ENCODE measurements around the gene ANKRD1. TPM values are rescaled to one million over a fixed set of nuclear protein-coding genes. Genes with fewer than 3 reads are reported as not detected.

The ANKRD1 gene
- total RNA-seq, 1 donor from 2014 or later: 1,326 TPM

DNA sequence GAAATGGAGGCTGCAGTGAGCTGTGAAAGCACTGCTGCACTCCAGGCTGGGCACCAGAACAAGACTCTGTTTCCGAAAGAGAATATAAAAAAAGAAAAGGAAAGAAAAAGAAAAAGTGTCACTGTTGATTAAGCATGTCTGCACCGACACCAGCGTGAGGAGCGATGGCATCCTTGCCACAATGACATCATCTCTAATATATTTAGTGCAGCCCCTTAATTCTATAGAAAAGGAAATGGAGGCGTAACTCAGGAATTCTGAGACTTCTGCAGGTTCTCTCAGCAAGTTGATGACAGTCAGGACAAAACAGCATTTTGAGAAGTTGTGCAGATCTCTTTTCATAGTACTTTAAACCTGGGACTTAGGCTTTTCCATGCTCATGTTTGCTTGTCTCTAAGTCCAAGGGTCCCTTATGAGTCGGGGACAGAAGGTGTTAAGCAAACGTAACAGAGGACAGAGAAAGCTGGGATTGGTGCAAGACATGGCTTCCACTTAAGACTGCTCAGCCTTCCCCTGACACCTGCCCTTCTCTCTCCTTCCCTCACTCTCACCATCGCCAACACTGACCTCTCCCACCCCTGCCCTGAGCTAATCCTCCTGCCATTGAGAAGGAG, 16.9 kb upstream of the ANKRD1 start:
- ATAC-seq (no peak), DNase-seq (no peak)
- intact Hi-C loops (cut with micrococcal nuclease): no loop called here

GRCh38 chr10:90936276-90936659, 15.4 kb upstream of the ANKRD1 start:
- ATAC-seq (no peak), DNase-seq (no peak)
- intact Hi-C loops (cut with micrococcal nuclease): no loop called here

GRCh38 chr10:90935581-90936275, 14.8 kb upstream of the ANKRD1 start:
- DNase-seq: no peak
- ATAC-seq: peak; percentile 15

DNA sequence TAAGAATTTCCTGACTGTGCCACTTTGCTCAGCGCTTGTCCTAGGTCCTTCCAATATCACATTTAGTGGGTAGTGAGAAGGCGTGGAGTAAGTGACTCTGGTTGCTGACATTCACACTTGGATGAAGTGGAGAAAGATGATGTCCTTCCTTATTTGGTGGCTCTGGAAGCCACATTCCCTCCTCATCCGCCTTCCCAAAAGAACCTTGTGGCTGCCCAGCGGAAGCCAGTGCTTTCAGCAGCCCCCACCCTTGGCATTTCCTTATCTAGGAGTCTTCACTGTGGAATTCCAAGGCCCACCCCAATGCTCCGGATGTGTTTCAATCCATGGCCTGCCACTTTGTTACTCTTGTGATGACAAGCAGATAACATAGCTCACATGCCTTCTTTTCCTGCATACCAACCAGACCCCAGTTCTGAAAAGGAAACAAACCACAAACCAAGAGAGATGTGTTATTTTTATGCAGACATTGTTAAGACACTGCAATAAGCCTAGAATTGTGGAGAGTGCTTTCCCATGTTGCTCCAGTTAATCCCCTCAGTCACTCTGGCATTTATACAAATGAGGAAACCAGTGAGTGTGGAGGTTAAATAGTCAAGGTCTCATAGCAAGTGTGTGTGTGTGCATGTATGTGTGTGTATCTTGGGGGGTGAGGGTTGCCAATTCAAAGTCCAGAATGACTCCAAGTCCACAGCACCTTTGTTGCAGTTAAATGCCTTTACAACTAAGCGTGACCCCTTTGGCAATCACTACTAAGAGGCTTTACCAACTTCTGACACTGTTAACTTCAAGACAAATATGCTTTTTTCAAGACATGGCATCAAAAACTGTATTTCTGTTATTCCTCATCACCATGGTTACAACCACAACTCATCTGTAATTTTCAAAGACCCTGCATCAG, 10.3 kb upstream of the ANKRD1 start:
- ATAC-seq (peak; percentile 78), DNase-seq (peak; percentile 60)
- intact Hi-C loops (cut with micrococcal nuclease): no loop called here

More at GRCh38 chr10:90935581-90936275, 14.8 kb upstream of the ANKRD1 start:
- intact Hi-C loops (cut with micrococcal nuclease): no loop called here

GRCh38 chr10:90930070-90930837, 9.4 kb upstream of the ANKRD1 start:
- intact Hi-C loops (cut with micrococcal nuclease): no loop called here
- ATAC-seq (peak; percentile 90), DNase-seq (no peak)

- DNase-seq (no peak), ATAC-seq (no peak)
- intact Hi-C loops (cut with micrococcal nuclease): no loop called here
Observed at GRCh38 chr10:90929179-90929578, 8.3 kb upstream of the ANKRD1 start.

GRCh38 chr10:90927293-90927692, 6.4 kb upstream of the ANKRD1 start:
- intact Hi-C loops (cut with micrococcal nuclease): no loop called here
- no peak for ATAC-seq
- no peak for DNase-seq

DNA sequence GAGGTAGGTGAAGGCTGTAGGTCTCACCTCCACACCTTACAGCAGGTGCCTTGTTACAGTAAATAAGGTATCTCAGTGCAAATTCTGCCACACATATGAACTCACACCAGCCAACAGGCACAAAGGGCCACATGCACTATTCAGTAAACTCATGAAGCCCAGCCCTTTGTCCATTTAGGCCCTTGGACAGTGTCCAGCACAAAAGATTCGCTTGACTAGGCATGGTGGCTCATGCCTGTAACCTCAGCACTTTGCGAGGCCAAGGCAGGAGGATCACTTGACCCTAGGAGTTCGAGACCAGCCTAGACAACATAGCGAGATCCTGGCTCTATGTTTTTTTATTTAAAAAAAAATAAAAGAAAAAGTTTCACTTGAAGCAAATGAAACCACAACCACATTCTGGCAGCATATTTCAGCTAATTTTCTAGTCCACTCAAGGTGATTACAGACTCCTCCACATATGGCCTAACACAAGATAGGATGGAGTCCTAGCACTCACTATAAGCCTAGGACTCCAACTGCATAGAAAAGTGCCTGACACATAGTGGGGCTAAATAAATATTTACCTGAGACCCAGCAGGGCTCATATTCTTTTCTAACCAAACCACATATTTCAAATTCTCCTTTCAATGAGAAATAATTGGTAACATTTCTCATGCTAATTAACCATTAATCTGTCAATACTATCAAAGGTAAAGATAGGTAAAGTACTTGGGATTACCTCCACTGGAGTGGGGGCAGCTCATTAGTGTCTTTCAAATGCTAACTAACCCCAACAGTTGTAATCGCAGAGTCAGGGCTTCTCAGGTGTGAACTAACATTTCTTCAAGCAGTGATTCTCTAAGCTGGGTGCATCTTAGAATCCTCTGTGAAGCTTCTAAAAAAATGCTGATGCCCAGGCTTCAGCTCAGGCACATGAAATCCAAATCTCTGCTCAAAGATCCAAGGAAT, 4.5 kb upstream of the ANKRD1 start:
- no peak for DNase-seq
- intact Hi-C loops (cut with micrococcal nuclease): no loop called here
- no peak for ATAC-seq

- intact Hi-C loops (cut with micrococcal nuclease): no loop called here
- ATAC-seq (no peak), DNase-seq (no peak)
Observed at GRCh38 chr10:90924552-90924951, 3.7 kb upstream of the ANKRD1 start.

DNA sequence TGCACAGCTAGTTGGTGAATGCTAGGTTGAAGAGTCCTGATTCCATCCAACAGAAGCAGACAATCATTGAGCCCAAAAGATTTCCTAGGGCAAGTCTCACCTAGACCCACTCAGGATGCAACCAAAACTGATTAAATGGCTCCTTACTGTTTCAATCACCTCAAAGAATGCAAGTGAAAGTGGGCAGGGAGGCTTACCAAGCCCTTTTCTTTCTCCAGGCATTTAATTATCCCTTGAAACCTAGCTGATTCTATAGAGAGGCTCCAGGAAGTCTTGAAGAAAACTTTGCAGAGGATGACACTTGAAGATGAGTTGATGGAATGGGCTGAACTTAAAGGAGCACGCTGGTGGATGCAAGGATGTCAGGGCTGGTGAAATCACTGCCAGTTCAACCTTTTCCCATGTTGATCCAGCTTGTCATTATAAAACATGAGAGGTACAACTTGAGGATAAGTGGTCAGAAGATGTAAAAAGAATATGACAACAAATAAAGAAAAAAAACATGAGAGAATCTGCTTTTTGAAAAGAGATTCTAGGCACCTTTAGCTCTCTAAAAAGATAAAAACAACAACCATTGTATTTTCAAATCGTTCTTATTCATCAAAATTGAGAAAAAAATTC, 2.3 kb upstream of the ANKRD1 start:
- intact Hi-C loops (cut with micrococcal nuclease): no loop called here
- DNase-seq (no peak), ATAC-seq (no peak)

DNA sequence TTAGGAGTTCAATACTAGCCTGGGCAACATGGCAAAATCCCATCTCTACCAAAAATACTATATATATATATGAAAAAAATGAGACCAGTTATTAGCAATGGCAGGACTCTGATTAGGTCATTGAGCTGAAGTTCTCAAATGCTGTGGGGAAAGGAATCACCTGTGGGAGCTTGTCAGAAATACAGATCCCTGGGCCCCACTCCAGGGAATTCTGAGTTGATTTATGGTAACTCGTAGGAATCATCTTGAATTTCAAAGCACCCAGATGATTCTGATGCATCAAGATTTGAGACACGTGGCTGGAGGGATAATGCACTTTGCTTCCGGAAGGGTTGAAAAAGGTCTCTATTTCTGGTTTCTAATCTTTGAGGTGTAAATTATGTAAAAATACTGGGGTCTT, 1.0 kb upstream of the ANKRD1 start:
- DNase-seq (no peak), ATAC-seq (no peak)
- intact Hi-C loops (cut with micrococcal nuclease): no loop called here

DNA sequence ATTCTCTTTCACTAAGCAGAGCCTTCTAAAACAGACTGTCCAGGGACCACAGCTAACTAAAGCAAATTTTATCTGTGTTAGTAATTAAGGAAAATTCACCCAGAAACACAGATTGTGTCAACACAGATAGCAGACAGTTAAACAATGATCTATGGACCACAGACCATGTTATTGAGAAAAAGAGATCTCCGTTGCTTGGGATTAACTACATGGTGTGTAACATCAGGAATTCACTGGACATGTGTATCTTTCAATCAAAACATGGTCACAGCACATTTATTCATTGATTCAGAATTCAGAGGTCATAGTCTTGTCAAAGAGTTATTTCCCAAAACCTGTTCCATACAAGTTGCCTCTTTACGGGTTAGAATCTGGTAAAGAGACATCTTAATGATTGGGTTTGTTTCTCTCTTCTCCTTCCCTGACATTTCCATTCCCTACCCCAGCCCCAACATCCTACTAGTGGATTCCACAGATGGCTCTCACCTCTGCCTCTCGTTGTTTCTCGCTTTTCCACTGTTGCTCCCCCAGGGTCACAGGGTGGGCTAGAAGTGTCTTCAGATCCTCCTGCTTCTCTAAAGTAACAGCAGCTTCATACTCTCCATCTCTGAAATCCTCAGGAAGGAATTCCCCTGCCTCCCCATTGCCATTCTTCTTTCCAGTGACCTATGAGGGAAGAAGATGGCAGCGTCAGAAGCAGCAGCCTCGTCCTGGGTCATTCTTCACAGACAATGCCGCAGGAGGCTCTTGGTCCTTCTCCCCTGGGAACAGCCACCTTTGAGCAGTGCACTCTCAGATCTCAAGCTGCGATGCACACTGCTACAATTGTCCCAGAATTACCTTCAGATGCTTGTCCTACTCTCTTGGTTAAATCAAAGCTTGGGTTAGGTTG, 958 bp downstream of the ANKRD1 start:
- DNase-seq (no peak), ATAC-seq (peak; percentile 5)
- intact Hi-C loops (cut with micrococcal nuclease): no loop called here

GRCh38 chr10:90917968-90918318, 2.9 kb downstream of the ANKRD1 start:
- intact Hi-C loops (cut with micrococcal nuclease): no loop called here
- ATAC-seq (no peak), DNase-seq (no peak)

DNA sequence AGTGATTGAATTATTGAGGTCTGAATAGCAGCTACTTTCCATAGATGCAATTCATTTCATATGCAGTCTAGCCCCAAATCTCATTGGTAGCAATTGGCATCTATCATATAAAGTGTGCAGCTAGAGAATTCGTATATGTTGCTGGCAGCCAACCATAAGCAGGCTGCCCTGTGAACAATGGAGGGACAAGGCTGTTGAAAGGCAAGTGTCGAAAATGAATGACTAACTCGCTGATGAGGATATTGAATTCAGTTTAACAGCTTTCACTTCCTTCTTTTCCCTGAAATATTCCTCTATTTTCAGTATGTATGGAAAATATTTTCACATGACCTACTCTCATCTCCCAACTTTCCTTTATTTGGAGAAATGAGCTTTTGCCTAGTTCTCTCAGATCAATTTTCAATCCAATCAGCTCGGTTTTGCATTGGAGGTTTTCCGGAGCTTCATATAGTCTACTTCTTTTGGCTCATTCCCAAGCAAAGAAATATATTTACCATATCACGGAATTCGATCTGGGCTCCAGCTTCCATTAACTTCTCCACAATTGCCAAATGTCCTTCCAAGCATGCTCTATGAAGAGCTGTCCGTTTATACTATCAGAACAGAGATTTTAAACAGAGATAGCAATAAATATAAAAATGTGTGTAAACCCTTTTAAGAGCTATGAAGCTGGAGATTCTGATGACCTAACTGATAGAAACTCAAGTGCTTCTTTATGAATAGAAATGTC, 3.5 kb downstream of the ANKRD1 start:
- no peak for ATAC-seq
- intact Hi-C loops (cut with micrococcal nuclease): no loop called here
- DNase-seq: no peak

DNA sequence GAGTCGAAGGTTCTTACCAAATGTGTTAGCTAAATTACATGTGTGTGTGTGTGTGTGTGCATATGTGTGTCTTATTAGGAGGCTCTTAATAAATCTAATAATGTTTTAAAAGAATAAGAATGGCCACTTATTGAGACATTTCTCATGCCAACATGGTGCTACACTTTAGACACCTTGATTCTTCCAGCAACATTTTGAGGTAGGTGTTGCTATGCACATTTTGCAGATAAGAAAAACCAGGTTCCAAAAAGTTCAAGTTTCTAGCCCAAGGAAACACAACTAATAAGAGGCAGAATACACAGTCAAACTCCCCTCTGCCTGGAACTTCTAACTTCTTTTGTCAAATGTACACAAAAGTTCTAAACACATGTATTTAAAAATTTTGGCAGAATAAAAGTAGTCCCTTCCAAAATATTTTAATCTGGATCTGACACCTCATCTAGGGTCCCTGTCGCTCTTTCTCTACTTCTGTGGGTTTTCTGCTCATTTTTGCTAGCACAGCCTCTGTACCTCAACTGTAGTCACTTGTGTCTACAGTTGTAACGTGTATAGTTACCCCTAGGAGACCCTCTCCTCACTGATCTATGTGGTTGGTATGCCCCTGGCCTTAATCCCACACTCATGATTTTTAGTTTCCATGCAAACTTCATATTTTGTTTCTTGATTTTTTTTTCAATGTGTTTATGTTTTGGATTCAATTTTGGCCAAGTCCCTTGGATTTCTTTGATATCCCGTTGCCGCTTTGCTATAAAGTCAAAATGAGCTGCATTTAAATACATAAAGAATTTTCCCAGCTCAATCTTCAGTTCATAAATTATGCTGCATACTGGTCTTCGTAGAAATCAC, 4.3 kb downstream of the ANKRD1 start:
- intact Hi-C loops (cut with micrococcal nuclease): no loop called here
- DNase-seq: no peak
- no peak for ATAC-seq

- ATAC-seq (no peak), DNase-seq (no peak)
- intact Hi-C loops (cut with micrococcal nuclease): no loop called here
Observed at GRCh38 chr10:90915766-90916075, 5.2 kb downstream of the ANKRD1 start.
